NCI-H1694 treated with DMSO at 0.1 percent for 48 hours (cell line): ENCODE measurements around the gene GPX3.
A peak's percentile ranks its signal among the peaks of the same experiment; 100 is the strongest.

Source experiments
- DNase-seq: peaks from one replicate; lab custom pipeline; 2025; lab: John Stamatoyannopoulos, UW

The GPX3 gene

GRCh38 chr5:151034422-151035379, 14.3 kb downstream of the GPX3 start:
- no peak for DNase-seq

GRCh38 chr5:151036556-151036955, 16.2 kb downstream of the GPX3 start:
- DNase-seq, result no peak

DNA sequence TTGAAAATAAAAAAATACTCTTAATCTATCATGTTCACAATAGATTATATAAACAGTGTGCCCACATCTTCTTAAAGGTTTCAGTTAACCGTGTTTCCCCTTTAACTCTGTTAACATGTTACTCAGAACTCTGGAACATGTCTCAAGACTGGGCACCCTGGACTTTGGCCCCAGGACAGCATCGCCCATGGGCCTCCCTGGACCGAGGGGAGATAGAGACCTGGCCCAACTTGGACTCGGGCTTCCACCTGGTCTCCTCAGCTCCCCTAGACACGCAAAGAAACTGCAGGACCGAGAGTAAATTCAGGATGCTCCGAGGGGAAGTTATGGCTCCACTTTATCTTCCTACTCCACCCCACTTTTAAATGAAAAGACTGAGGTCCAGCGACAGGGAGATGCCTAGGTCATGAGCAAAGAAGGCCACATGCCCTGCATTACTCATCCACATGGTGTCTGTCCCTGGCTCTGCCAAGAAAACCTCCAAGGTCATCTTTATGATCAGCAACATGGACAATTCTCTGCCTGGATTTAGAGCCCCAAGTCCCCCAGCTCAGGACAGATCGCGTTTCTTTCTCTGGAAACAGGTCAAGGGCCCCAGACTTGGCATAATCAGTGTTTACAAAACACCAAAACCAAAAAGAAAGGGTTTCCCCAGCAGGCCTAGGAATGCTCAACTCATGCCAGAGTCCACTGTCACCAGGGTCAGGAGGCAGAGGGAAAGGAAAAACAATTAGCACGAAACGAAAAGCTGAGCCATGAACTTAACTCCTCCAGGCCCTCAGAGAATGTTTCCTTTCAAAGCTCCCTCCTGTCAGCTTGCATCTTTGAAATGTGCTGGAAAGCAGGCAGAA, 17.4 kb downstream of the GPX3 start:
- no peak for DNase-seq

DNA sequence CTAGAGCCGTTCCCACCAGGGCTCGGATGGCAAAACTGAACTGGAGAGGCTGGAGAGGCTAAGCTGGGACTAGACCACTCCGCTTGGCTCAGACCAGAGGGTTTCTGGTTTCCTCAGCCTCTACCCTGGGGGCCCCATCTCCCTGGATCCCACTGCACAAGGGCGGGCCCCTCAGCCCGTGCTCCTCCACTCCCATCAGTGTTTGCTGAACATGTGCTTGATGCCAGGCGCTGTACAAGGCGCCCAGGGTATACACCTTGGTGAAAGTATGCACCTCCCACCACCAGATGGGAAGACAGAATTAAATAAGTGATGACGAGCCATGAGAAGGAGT, 18.0 kb downstream of the GPX3 start:
- DNase-seq, result no peak

DNA sequence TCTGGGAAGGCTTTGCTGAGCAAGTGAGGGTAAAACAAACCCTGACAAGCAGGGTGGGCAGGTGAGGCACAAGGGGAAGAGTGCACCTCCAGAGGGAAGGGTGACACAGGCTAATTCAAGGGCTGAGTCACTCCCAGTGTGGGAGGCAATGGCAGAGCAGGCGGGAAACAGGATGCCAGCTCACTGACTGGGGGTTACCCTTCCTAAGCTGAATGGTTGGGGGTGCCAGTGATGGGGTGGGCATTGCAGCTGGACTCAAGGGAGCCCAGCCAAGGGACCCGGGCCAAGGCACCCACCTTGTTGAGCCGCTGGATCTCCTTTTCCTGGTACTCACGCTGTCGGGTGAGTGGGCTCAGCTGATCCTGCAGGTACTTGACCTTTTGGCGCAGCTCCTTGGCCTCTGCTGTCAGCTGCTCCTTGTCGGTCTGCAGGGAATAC, 18.4 kb downstream of the GPX3 start:
- DNase-seq, result no peak

GRCh38 chr5:151039665-151040064, 19.3 kb downstream of the GPX3 start:
- DNase-seq, result no peak

- no peak for DNase-seq
These were observed 19.9 kb downstream of the GPX3 start for GRCh38 chr5:151040211-151040747.

DNA sequence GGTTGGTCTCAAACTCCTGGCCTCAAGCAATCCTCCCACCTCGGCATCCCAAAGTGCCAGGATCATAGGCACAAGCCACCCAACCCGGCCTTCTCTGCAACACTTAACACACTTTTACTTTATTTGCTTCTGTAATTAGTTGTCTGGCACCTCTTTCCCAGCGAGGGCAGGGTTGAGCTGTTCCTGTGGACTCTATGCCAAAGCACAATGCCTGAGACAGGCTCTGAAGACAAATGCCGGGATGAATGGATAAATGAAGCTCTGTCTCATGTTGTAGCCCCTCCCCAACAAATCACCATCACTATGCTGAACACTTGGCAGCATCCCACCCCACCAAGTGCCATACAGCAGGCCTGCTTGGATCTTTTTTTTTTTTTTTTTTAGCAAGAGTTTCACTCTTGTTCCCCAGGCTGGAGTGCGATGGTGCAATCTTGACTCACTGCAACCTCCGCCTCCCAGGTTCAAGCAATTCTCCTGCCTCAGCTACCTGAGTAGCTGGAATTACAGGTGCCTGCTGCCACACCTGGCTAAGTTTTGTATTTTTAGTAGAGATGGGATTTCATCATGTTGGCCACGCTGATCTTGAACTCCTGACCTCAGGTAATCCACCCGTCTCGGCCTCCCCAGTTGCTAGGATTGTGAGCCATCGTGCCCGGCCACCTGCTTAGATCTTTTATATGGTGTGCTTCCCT, 21.3 kb downstream of the GPX3 start:
- DNase-seq, result no peak

- no peak for DNase-seq
These were observed 22.2 kb downstream of the GPX3 start for GRCh38 chr5:151042453-151043093.

DNA sequence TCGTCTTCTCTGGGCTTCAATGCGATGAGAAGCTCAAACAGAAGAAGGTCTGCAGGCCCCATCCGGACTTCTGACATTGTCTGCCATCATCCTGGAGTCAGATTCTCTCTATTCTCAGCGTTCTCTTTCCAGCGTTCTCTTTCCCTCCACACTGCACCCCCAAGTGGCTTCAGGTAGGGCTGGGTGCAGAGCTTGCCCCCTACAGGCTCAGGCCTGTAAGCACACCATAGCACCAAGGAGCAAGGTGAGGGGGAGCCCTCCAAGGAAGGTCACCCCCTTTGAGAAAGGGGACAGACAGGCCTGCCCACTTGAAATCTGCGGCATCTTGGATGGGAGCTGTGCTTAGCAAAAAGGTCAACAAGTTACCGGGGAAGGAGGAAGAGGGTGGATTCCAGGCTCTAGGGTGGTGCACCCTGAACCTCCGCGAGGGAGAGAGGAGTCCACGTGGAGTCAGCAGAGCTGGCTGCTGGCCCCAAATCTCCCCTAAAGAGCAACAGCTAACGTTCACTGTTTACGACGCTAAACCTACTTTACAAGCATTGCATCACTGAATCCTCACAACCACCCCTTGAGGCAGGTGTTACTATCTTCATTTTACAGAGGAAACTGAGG, 27.5 kb downstream of the GPX3 start:
- DNase-seq, result no peak

GRCh38 chr5:151048526-151048925, 28.1 kb downstream of the GPX3 start:
- DNase-seq, result no peak

- peak; percentile 48 for DNase-seq
These were observed 30.9 kb downstream of the GPX3 start for GRCh38 chr5:151051066-151051930.

- no peak for DNase-seq
These were observed 31.7 kb downstream of the GPX3 start for GRCh38 chr5:151051931-151052608.

DNA sequence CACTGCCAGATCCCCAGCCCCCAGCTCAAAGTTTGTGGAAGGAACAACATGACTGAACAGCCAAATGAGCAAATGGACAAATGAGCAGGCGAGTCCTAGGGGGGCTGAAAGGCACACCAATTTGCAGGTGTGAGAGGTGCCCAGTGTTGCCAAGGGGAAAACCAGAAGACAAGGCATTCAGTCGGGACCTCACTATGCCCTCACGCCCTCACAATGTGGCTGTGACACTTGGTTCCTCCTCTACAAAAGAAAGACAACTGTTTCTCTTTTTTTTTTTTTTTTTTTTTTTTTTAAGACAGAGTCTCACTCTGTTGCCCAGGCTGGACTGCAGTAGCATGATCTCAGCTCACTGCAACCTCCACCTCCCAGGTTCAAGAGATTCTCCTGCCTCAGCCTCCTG, 32.4 kb downstream of the GPX3 start:
- no peak for DNase-seq

DNA sequence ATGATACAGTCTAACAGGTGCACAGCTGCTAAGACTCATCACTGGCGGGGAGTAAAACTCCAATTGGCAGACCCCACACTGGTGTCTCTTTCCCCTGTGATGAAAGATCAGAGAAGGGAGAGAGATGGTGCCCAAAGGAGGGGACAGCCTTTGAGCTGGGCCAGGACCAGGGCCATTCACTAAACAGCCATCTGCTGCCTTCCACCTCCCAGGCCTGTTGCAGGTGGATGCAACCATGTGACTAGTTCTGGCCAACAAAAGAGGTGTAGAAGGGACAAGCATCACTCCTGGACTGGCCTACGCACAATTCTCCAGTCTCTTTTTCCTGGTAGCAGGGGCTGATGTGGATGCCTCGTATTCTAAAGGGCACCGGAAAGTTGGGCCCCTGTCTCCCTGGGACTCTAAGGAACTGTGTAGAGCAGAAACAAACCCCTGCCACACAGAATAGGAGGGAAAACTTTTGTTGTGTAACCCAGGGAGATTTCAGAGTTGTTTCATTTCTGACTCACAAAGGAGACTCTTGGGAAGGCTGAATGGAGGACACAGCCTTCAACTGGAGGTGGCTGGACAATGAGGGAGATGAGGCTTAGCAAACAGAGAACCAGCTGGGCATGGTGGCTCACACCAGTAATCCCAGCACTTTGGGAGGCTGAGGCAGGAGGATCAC, 33.5 kb downstream of the GPX3 start:
- no peak for DNase-seq

DNA sequence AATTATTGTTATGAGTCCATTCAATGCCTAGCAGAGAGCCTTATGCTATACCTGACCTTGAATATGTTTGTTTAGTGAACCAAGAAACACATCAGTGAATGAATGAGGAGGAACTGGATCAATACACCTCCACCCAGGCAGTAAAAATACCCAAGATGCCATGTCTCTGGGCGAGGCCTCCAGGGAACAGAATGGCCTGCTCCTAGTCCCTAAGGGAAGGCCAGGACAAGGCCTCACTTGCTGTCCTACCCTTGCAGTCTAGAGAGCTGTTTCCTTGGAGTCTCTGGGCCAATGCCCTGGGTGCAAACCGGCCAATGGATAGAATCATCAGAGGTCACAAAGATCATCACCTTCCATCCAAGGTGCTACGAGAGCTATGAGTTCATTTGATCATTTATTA, 34.3 kb downstream of the GPX3 start:
- DNase-seq, result no peak

DNA sequence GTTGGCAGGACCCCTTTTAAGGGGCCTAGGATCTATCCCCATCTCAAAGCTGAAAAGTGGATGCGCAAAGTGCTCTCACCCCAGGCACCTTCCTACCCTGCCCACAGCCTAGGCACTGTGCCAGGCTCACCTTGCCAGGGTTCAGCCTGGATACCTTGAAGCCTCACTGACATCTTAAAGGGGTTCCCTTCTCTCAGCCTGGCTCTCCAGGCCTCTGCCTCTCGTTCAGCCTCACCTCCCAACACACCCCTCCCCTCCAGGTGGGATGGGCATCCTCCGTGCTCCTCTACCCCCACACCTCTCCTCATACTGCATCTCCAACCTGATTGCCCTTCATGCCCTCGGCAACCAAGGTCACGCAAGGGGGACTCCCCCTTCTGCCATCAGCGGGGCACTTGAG, 34.9 kb downstream of the GPX3 start:
- DNase-seq, result no peak

DNA sequence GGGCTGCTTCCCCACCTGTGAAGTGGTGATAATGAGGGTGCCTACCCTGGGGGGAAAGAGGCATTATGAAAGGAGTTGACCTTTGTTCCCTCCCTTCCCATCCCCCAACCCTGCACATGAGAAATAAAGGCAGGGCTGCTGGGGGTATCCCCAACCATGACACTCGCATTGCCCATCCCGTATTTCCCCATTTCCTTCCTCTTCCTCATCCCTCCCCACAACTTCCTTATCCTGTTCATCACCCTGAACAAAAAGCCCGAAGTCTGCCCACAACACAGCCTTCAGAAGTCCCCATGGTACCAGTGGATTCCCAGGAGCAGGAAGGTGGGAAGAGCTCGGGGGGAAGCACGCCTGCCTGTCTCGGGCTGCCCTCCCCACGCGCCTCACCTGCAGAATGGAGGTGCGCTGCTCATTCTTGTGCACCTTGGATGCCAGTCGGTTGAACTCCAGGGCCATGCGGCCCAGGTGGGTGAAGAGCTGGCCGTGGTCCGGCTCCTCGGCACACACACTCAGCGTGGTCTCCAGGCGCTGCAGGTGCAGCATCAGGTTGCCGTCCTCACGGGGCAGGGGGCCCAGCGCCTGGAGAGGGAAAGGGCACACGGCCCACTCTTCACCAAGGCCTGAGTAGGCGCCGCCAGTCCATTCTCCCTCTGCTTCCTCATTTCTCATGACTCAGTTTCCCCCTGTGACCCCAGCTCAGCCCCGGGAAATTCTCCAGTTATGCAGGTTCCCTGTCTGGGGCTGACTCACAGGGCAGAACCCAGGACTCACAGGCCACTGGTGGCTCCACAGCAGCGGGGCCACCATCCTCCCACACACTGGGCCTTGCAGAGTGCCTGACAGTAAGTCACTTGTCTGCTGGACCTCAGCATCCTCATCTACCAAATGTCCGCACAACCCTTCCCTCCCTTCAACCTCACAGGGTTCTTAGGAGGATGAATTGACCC, 36.3 kb downstream of the GPX3 start:
- DNase-seq, result no peak
